ENCODE results near the gene GALNT1. TPM values are rescaled to one million over a fixed set of nuclear protein-coding genes. Genes with fewer than 3 reads are reported as not detected.
A peak's percentile ranks its signal among the peaks of the same experiment; 100 is the strongest.

GALNT1 gene
- total RNA-seq, 1 donor from 2014 or later, result 74.5 TPM

GRCh38 chr18:35603528-35603927 lies 22.0 kb downstream of the GALNT1 start:
- H3K4me1 ChIP-seq, result no peaks in the 10 kb centered on the region
- ATAC-seq (peak; percentile 49), DNase-seq (no peak)
- no peaks in the 10 kb centered on the region for H3K27me3 ChIP-seq
- TF ChIP-seq, protein P1, sequence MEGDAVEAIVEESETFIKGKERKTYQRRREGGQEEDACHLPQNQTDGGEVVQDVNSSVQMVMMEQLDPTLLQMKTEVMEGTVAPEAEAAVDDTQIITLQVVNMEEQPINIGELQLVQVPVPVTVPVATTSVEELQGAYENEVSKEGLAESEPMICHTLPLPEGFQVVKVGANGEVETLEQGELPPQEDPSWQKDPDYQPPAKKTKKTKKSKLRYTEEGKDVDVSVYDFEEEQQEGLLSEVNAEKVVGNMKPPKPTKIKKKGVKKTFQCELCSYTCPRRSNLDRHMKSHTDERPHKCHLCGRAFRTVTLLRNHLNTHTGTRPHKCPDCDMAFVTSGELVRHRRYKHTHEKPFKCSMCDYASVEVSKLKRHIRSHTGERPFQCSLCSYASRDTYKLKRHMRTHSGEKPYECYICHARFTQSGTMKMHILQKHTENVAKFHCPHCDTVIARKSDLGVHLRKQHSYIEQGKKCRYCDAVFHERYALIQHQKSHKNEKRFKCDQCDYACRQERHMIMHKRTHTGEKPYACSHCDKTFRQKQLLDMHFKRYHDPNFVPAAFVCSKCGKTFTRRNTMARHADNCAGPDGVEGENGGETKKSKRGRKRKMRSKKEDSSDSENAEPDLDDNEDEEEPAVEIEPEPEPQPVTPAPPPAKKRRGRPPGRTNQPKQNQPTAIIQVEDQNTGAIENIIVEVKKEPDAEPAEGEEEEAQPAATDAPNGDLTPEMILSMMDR (IDR thresholded peaks at IDR 0.05), result no peak
- no peak overlapping the region for H3K4me3 ChIP-seq
- H3K27ac ChIP-seq, result no peak overlapping the region
- intact Hi-C loops (cut with DNase I), result no loop called here
- H3K36me3 ChIP-seq, result no peaks in the 10 kb centered on the region
- H3K9me3 ChIP-seq, result peaks cover 11% of the 10 kb centered on the region

DNA sequence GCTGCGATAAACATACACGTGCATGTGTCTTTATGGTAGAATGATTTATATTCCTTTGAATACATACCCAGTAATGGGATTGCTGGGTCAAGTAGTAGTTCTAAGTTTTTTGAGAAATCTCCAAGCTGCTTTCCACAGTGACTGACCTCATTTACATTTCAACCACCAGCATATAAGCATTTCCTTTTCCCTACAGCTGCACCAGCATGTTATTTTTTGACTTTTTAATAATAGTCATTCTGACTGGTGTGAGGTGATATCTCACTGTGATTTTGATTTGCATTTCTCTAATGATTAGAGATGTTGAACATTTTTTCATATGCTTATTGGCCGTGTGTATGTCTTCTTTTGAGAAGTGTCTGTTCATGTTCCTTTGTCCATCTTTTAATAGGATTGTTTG lies 22.8 kb downstream of the GALNT1 start:
- no peaks in the 10 kb centered on the region for H3K27me3 ChIP-seq
- no peaks in the 10 kb centered on the region for H3K4me1 ChIP-seq
- TF ChIP-seq, protein P1 (IDR thresholded peaks at IDR 0.05), result no peak
- ATAC-seq (no peak), DNase-seq (no peak)
- no peaks in the 10 kb centered on the region for H3K36me3 ChIP-seq
- H3K9me3 ChIP-seq, result peaks cover 11% of the 10 kb centered on the region
- no peak overlapping the region for H3K4me3 ChIP-seq
- intact Hi-C loops (cut with DNase I), result no loop called here
- no peak overlapping the region for H3K27ac ChIP-seq

DNA sequence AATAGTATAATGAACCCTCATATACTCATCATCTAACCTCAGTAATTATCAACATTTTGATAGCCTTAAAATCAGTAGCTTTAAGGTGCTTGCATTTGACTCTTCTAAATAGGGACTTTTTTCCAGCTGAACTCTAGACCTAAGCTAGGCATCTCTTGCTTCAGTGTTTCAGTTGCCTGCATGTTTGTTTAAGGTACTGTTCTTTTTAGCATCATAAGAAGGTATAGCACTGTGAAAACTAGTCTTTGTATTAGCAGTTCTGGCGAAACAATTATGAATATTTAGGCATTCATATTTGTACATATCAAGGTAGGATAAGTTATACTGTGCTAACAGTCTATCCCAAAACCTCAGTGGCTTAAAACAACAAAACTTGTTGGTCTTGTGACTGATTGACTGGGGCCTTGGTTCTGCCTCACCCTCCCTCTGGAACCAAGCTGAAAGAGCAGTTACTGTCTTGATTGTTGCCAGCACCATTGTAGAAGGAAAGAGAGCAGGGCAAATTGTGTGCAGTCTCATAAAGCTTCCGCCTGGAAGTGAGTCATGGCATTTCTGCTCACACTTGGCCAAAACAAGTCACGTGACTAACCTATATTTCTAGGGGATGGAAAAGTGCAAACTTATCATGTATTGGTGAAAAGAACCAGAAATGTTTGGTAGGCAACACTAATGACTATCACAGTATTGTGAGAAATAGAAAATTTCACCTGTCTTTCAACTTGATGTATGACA lies 24.3 kb downstream of the GALNT1 start:
- Histone ChIP-seq H3K27ac (no peak overlapping the region), H3K4me3 (no peak overlapping the region), H3K27me3 (no peaks in the 10 kb centered on the region), H3K9me3 (peaks cover 11% of the 10 kb centered on the region), H3K36me3 (no peaks in the 10 kb centered on the region), H3K4me1 (no peaks in the 10 kb centered on the region)
- TF ChIP-seq, protein P1 (IDR thresholded peaks at IDR 0.05), result no peak
- intact Hi-C loops (cut with DNase I), result no loop called here
- ATAC-seq, result no peak
- DNase-seq, result no peak

- TF ChIP-seq, protein P1 (IDR thresholded peaks at IDR 0.05), result no peak
- no peak overlapping the region for H3K27ac ChIP-seq
- no peaks in the 10 kb centered on the region for H3K36me3 ChIP-seq
- no peak for DNase-seq
- no peak for ATAC-seq
- no peaks in the 10 kb centered on the region for H3K27me3 ChIP-seq
- no peak overlapping the region for H3K4me3 ChIP-seq
- no peaks in the 10 kb centered on the region for H3K4me1 ChIP-seq
- intact Hi-C loops (cut with DNase I), result no loop called here
- no peaks in the 10 kb centered on the region for H3K9me3 ChIP-seq
These were observed 27.7 kb downstream of the GALNT1 start for GRCh38 chr18:35609236-35609635.

- TF ChIP-seq, protein P1 (IDR thresholded peaks at IDR 0.05), result no peak
- H3K27me3 ChIP-seq, result no peaks in the 10 kb centered on the region
- DNase-seq (no peak), ATAC-seq (no peak)
- H3K9me3 ChIP-seq, result no peaks in the 10 kb centered on the region
- intact Hi-C loops (cut with DNase I), result no loop called here
- H3K4me1 ChIP-seq, result no peaks in the 10 kb centered on the region
- no peaks in the 10 kb centered on the region for H3K36me3 ChIP-seq
- H3K4me3 ChIP-seq, result no peak overlapping the region
- H3K27ac ChIP-seq, result no peak overlapping the region
These were observed 28.5 kb downstream of the GALNT1 start for GRCh38 chr18:35610089-35610488.
